IPS DF 4.7 (cell line): ENCODE measurements around the gene ZNF467.

Experiments used
- DNase-seq: peaks from one replicate; pipeline ENCODE4 v3.0.0-alpha.2; 2013; ENCODE audit warnings: low spot score; ENCODE audit errors: extremely low read depth

ZNF467 gene

DNA sequence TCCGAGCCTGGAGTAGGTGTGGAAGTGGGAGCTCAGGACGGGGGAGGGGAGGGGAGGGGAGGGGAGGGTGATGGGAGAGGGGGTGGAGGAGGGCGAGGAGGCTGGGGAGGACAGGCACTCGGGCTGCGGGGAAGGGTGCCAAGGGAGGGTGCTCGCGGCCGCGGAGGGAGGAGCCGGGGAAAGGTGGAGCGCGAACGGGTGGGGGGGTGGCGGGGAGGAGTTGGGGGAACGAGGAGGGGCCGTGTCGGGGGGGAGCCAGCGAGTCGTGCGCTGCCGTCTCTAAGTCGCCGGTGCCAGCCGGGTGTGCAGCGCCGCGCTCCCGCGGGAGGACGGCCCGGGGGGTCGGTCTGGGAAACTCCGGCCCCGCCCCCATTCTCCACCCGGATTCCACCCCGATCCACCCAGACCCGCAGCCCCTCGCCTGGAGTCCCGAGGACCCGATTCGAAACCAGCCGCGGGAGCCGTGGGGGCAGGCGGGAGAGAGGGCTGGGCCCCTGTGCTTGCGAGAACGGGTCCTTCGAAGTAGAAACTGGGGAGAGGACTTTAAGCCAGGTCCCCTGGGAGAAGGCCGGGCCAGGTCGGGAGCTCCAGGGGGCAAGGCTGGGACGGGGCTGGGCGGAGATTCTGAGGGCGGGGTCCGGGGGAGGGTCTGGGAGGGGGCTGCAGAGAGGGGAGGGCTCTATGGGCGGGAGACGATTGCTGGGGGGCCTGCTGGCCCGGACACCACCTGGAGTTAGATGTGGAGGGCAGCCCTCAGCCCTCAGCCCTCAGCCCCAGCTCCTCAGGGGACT is at the start of gene ZNF467:
Gene ZNF467, minus strand, starts transcription at position 143 of the 791 bp plus-strand sequence. CDS start 2,556 bp downstream, outside the sequence.
- DNase-seq, result no peak

DNA sequence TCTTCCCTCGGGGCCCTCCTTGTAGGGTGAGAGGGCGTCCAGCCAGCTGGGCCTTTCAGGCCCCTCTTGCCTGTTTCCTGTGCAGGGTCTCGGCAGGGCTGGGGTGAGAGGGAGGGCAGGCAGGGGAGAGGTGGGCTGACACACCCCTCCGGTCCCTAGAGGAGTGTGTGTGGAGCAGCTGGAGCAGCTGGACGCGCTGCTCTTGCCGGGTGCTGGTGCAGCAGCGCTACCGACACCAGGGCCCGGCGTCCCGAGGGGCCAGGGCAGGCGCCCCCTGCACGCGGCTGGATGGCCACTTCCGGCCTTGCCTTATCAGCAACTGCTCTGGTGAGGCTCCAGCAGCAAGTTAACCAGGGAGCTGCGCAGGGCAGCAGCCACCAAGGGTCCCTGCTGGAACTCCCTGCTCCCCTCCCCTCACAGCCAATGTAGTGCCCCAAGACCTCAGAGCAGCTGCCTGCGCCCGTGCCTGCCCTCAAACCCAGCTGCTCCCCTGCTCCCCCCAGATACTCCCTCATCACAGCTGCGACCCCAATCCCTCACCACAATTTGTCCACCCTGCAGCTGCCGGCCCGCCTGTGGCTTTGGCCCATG is 49.1 kb upstream of the ZNF467 start:
- DNase-seq, result no peak

DNA sequence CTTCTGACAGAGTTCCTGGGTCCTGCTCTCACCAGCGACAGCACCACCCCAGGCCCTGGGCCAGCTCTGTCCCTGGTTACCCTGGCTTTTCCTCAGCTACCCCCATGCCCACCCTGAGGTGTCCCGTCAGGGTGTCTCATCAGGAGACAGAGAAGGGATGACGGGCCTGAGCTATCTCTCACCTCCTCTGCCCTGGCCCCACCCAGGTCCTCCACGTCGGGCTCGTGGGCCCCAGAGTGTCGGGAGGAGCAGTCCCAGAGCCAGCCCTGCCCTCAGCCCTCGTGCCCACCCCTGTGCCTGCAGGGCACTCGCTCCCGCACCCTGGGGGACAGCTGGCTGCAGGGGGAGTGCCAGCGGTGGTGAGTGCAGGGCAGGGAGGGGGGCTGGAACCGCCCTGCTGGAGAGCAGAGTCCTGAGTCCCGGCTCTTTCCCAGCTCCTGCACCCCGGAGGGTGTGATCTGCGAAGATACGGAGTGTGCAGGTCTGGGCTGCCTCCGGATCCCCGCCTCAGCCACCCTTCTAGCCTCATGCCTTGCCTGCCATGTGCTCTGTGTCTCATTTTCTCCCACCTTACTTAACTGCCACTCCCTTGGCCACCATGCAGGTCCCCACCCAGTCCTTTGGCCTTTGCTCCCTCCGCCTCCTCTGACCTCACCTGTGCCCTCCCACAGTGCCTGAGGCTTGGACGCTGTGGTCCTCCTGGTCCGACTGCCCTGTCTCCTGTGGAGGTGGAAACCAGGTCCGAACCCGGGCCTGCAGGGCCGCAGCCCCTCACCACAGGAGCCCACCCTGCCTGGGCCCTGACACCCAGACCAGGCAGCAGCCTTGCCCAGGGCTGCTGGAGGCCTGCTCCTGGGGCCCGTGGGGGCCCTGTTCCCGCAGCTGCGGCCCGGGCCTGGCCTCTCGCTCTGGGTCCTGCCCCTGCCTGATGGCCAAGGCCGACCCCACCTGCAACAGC is 48.1 kb upstream of the ZNF467 start:
- no peak for DNase-seq

DNA sequence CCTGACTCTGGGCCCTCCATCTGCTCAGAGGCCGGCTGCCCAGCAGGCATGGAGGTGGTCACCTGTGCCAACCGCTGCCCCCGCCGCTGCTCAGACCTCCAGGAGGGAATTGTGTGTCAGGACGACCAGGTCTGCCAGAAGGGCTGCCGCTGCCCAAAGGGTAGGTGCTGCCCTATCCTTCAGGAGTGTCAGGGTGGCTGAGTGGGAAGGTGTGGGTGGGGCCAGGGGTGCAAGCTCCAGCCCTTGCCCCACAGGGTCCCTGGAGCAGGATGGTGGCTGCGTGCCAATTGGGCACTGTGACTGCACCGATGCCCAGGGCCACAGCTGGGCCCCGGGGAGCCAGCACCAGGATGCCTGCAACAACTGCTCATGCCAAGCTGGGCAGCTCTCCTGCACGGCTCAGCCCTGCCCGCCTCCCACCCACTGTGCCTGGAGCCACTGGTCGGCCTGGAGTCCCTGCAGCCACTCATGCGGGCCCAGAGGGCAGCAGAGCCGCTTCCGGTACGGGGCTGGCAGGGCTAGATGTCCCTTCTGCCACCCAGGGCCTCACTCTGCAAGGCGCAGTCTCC is 47.3 kb upstream of the ZNF467 start:
- DNase-seq, result no peak

DNA sequence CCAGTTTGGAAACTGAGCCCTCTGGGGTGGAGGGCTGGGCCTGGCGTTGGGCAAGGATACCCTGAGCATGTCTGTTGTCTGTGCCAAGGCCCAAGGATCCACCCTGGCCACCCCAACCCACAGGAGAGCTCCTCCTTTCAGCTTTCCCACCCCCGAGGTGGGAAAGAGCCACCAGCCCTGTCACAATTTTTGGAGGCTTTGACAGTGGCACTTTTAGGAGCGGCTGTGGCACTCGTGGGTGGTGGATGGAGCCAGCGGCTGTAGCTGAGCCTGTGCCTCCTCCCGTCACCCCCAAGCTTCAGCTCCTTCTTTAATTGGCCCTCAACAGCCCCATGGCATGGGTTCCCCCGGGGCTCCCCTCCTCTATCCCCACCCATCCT is 46.6 kb upstream of the ZNF467 start:
- no peak for DNase-seq

GRCh38 chr7:149819141-149819960 is 46.0 kb upstream of the ZNF467 start:
- DNase-seq, result no peak

- DNase-seq, result no peak
These were observed 45.1 kb upstream of the ZNF467 start for GRCh38 chr7:149818536-149818840.

- no peak for DNase-seq
These were observed 44.6 kb upstream of the ZNF467 start for GRCh38 chr7:149817836-149818535.

DNA sequence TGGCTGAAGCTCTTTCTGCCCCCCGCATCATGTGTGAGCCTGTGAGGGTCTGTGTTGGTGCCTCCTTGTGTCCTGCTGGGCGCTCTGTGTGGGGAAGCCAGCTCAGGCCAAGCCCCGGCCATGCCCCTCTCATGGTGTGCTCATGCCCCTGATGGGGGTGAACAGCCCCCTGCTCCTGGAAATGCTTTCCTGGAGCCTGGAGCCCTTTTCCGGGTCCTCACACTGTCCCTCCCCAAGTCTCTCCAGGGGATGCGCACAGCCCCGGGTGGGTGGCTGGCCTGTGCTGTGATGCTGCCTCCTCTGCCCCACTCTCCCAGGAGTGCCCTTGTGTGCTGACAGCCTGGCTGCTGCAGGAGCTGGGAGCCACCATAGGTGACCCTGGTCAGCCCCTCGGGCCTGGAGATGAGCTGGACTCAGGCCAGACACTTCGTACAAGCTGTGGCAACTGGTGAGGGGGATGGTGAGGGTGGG is 43.9 kb upstream of the ZNF467 start:
- DNase-seq, result no peak

DNA sequence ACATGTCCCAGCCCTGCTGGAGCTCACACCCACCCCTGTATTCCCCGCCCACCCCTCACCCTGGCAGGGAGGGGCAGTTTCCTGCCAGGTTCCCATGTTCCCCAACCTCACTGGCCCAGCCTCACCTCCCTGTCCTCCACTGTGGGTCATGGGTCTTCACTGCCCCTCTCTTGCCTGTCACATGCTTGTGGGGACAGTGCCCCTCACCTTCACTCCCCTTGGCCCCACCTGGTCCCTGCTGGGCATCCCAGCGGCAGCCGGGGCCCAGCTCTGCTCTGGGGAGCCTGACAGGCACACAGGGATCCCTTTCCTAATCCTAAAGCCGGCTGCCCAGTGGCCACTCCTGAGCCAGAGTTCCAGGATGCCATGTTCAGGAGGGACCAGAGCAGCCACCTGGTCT is 43.4 kb upstream of the ZNF467 start:
- DNase-seq, result no peak

- no peak for DNase-seq
These were observed 42.9 kb upstream of the ZNF467 start for GRCh38 chr7:149816267-149816751.

DNA sequence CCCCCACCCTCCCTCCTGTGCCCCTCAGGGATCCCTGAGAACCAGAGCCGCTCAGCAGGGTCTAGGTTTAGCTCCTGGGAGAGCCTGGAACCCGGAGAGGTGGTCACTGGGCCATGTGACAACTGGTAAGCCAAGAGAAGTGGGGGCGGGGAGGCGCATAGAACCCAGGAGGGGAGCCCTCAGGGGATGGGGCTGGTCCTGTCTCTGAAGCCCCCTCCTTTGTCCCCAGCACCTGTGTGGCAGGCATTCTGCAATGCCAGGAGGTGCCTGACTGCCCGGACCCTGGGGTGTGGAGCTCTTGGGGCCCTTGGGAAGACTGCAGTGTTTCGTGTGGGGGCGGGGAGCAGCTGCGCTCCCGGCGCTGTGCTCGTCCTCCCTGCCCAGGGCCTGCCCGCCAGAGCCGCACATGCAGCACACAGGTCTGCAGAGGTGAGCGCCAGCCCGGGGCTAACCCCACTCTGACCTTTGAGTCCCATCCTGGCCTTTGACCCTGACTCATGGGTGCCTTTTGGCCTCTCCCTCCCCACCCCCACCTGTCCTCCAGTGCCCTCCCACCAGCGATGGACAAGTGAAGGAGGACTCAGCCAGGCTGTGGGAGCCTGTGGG is 42.4 kb upstream of the ZNF467 start:
- no peak for DNase-seq

GRCh38 chr7:149815121-149815520 is 41.7 kb upstream of the ZNF467 start:
- DNase-seq, result no peak

GRCh38 chr7:149814494-149814893 is 41.1 kb upstream of the ZNF467 start:
- DNase-seq, result no peak

DNA sequence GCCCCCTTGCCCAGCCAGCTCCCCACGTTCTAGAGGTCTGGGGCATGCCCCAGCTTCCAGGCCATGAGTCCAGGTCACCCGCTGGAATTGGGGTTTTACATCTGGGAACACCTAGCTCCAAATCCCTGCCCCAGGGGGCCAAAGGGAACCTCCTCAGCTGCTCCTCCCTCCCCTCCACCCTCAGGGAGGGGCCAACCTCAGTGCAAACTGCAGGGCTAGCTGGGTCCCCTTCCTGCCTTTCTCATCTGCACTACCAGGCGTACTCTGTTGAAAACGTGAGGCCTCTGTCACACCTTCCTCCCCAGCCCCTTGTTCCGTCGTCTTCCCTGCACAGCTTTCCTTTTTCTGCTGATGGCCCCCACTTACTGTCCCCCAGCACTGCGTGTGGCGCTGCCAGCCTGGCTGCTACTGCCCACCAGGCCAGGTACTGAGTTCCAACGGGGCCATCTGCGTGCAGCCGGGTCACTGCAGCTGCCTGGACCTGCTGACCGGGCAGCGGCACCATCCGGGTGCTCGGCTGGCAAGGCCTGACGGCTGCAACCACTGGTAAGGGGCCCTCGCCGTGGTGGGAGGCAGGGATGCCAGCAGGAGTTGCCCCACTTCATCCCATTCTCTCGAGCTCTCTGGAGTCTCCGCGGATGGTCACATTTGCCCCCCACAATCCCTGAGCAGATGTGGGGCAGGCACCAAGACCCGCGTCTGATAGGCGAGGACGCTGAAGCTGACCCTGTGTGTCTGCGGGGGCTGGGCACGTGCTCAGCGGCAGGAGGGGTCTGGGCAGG is 40.1 kb upstream of the ZNF467 start:
- DNase-seq, result no peak

- DNase-seq, result no peak
These were observed 38.6 kb upstream of the ZNF467 start for GRCh38 chr7:149811831-149812490.

GRCh38 chr7:149811221-149811620 is 37.8 kb upstream of the ZNF467 start:
- DNase-seq, result no peak

DNA sequence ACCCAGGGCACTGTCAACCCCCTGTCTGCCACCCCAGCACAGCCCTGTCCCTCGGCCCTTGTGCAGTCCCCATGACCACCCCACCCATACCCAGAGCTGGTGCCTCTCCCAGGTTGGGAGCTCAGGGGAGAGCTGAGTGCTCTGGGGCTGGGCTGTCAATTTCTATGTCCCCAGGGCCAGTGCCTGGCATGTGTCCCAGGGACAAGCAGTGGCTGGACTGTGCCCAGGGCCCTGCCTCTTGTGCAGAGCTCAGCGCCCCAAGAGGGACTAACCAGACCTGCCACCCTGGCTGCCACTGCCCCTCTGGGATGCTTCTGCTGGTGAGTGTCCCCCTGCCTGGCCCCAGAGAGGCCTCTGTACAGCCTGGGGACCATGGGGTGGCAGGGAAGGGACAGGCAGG is 35.8 kb upstream of the ZNF467 start:
- DNase-seq, result no peak
